ENCODE measurements around the gene ANGEL2.
"Not testable (repeated sequence)": the region's sequence is repeated elsewhere in the genome, so short reads cannot be mapped to it uniquely, and the experiment has no call there.

ANGEL2 gene

GRCh38 chr1:213017447-213018273, 2.0 kb upstream of the ANGEL2 start:
- DNase-seq, result no peak

DNA sequence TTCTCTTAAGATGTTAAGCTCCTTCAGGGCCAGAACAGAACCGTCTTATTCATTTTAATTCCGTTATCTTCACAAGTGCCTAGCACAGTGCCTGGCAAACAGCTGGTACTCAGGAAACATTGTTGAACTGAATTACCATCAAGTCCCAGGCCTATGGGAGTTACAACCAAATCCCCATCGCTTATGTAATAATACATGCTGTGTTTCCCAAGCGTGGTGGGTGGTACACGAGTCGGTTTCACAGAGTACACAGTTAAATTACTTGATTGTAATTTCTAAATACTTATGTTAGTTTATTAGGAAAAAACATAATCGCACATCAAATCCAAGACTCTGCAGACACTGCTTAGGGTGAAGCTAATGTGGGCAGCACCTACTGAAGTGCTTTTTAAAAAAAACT, 1.0 kb downstream of the ANGEL2 start:
- peak in 1 of 14 donors; percentile 11 for DNase-seq

- no peak for DNase-seq
Measured at GRCh38 chr1:213008564-213008963, 7.1 kb downstream of the ANGEL2 start.

- no peak for DNase-seq
Measured at GRCh38 chr1:213003256-213003655, 12.4 kb downstream of the ANGEL2 start.

GRCh38 chr1:212994926-212995325, 20.7 kb downstream of the ANGEL2 start:
- DNase-seq, result no peak

DNA sequence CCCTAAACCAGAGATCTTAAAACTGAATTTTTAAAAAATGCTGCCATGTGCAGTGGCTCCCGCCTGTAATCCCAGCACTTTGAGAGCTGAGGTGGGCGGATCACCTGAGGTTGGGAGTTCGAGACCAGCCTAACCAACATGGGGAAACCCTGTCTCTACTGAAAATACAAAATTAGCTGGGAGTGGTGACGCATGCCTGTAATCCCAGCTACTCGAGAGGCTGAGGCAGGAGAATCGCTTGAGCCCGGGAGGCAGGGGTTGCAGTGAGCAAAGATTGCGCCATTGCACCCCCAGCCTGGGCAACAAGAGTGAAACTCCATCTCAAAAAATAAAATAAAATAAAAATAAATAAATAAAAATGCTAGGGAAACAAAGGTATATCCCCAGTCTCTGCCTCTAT, 21.7 kb downstream of the ANGEL2 start:
- DNase-seq, result not testable (repeated sequence)

DNA sequence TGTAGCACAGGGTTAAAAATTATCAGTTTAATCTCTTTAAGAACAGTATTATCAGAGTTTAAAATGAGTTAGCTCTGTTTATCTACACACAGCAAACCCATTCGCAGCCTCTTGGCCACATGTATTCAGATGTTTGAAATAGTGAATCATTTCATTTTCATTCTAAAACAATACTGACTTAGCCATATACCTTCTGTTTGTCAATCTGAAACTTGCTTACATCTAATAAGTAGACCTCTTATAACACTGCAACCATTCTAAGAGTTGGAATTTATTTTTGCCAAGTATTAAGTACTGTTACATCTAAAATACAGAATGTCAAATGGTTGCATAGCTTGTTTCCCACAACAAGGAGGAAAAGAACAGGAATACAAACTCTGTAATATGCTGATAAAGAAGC, 25.4 kb downstream of the ANGEL2 start:
- DNase-seq, result no peak

- no peak for DNase-seq
Measured at GRCh38 chr1:212987702-212988322, 27.9 kb downstream of the ANGEL2 start.

- no peak for DNase-seq
Measured at GRCh38 chr1:212986551-212986950, 29.1 kb downstream of the ANGEL2 start.

DNA sequence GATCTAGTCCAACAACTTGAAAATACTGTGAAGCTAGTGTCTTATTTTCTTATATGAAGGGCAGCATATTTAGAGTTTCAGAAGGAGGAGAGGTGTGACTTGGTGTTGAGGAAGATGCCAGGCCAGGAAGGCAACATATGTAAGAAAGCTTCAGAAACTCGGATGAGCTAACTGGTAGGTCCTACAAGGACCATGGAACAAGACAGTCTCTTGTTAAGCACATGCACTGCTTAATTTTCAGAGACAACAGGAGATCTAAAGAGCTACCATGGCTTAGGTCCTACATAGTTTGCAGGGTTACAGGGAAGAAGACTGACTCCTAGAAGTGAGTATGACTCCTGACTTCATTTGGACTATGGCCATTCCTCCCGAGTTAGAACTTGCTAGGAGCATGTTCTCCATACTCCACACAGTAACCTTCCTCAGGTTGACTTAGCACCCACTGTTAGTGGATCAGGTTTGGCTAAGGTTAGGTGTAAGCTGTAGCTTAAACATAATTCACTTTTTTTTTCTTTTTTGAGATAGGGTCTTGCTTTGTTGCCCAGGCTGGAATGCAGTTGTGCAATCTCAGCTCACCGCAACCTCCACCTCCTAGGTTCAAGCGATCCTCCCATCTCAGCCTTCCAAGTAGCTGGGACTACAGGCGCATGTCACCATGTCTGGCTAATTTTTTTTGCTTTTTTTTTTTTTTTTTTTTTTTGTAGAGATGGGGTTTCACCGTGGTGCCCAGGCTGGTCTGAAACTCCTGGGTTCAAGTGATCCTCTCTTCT, 31.0 kb downstream of the ANGEL2 start:
- no peak for DNase-seq

- no peak for DNase-seq
Measured at GRCh38 chr1:212983482-212983881, 32.2 kb downstream of the ANGEL2 start.

DNA sequence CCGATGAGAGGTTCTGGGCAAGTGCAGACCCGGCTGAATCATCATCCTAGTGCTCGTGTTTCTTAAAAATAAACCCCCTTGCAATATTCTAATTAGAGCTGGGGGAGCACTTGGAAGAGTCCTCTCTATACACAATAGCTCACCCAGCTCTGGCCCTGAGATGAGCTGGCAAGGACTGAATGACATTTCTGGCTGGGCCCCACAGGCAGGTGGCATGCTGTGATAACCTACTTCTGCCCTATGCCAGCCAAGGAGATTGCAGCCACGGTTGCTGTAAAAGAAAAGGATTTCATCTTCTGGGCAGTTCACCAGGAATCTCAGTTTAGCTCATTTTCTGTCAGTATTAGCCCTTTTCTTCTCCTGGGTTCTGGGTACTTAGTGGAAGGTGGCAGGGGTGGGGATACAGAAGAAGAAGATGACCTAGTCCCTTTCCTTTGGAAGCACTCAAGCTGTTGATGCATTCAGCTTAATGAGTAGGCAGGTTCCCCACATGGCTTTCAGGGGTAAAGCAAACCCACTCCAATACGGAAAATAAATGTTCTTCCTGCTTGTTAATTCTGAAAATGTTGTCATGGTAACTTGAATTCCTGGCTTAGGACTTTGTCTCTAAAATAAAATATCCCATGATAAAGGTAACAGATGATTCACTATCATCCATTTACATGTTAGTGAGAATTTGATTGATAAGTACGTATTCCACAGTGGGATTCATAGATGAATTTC, 33.1 kb downstream of the ANGEL2 start:
- DNase-seq, result peak in 1 of 14 donors; percentile 77

DNA sequence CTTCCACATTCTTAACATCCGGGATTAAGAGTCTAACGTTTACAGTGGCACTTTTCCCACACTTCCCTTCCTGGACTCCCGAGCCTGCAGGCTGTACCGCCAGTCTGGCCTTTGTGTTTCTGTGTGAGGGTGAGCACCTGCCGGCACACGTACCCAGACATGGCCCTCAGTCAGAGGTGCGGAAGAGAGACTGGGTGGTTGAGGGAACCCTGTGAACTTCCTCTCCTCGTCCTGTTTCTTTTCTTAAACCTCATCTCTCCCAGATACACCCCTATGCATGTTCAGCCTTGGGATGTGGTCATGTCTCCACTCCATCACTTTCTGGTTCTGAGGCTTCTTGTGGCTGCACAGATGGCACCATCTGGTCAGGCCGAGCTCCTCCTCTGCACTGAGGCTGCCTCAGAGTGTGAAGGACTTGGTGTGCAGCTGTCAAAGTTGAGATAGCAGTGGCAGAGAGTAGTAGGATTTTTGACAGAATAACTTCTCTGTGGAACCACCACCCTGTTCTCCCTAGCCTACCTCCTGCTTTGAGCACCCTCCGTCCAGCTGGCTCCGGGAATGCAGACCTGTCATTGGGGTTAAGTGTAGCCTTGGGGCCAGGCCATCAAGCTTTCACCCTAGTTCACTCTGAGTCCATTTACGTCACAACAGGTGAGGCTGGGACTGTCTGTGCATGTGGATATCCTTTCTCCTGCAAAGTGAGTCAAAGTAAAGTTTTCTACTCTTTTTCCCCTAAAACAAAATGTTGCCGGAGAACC, 33.9 kb downstream of the ANGEL2 start:
- no peak for DNase-seq

- DNase-seq, result peak in 5 of 14 donors; percentile 5 to 61 (median 11)
Measured at GRCh38 chr1:212981025-212981495, 34.6 kb downstream of the ANGEL2 start.

DNA sequence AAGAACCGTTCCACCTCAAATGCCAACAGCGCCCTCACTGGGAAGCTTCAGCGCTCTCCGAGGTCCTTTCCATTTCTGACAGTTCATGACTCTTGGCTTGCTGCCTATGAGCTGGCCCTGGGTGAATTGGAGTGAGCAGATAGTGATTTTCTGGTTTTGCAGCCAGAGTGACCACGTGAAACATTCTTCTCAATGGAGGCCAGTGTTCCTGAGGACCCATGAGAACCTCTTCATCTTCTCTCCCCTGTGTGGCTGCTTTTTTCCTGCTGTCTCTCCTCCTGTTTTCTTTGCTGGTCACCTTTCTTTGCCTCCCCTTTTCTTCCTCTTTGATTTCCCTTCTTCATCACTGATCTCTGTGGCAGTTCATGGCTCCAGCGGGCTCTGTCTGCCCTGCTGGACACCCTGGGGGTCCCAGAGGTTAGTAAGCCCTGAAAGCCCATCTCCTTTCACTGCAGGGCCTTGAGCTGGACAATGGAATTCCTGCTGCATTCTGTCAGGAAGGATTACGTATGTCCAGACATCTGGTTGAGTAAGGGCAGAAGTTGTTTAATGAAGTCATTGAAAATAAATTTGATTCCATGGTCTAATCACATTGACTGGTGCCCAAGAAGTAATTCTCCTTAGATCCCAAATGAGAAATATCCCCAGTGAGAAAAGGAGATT, 35.4 kb downstream of the ANGEL2 start:
- DNase-seq, result no peak

GRCh38 chr1:212979340-212980122, 36.1 kb downstream of the ANGEL2 start:
- no peak for DNase-seq

DNA sequence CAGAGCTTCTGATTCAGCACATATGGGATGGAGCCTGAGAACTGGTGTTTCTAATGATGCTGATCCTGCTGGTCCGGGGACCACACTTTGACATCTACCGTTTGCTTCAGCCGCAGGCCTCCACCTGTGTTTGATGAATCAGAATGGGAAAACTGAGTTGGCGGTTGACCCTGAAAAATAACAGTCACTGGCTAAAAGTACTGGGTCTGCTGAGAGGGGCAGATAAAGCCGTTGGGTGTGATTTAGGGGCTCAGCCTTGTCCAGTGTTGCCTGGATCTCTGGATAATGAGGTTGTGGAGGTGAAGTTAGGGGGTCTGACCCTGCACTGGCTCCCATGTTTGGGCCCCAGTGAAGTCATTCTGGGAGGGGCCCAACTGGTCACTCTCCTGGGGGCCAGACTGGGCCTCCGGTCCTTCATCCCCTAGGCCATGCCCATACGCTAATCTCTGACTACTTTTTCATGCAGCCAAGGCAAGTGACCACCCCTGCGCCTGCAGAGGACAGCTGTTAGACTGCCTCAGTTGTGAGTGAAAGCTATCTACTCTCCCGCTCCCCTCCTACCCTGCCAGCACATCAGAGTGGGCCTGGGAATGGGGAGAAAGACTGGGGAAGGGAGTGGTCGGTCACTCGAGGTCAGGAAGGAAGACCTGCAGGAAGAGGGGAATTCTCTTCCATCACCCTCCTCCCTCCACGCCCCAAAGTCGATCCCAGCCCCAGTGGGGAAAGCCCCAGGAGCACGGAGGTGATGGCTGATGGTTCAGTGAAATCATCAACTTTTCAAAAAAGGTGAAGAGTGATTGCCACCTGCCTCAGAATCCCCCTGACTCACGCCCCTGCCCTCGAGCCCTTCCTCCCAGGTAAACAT, 37.7 kb downstream of the ANGEL2 start:
- no peak for DNase-seq

GRCh38 chr1:212976586-212976985, 39.1 kb downstream of the ANGEL2 start:
- peak in 1 of 14 donors; percentile 1 for DNase-seq
